Measurements from ENCODE around the gene SH3GL2.

The SH3GL2 gene

DNA sequence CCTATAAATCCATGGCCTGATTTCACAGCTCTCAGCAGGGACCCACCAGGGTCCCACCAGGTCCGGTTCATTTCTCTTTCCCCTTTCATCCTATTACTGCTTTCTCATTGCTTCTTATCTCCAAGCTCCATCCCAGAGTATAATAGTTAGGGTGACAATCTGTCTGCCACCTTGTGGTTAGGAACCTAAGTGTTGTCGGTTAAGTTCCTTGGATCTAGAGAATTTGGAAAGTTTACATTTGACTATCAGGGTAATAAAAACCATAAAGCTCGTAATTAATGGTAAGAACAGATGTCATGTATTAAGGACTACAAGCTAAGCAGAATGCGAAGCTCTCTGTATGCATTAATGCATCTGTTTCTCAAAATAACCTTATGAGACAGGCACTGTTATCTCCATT, 259.1 kb downstream of the SH3GL2 start:
- Histone ChIP-seq H3K9me3 (ENCODE audit: insufficient read depth, low read depth, low read length) (no peaks in the 10 kb centered on the region), H4K20me1 (ENCODE audit: insufficient read depth, low read length, poor library complexity, severe bottlenecking) (no peaks in the 10 kb centered on the region), H2AFZ (ENCODE audit: low read length) (no peak overlapping the region), H3K4me3 (ENCODE audit: low read length, poor library complexity, severe bottlenecking) (no peak overlapping the region), H3K9ac (ENCODE audit: low read depth, low read length, poor library complexity, severe bottlenecking) (no peak overlapping the region), H3K9me2 (replicated peaks; ENCODE audit: low read depth, low read length) (no peaks in the 10 kb centered on the region), H3K4me1 (ENCODE audit: insufficient read depth, low read length, poor library complexity, severe bottlenecking) (no peaks in the 10 kb centered on the region), H3K79me2 (ENCODE audit: insufficient read depth, low read length) (no peaks in the 10 kb centered on the region), H3K27me3 (ENCODE audit: insufficient read depth, low read length, poor library complexity, severe bottlenecking) (no peaks in the 10 kb centered on the region), H3K4me2 (ENCODE audit: low read depth, low read length, poor library complexity, severe bottlenecking) (no peak overlapping the region), H3K36me3 (ENCODE audit: insufficient read depth, low read length) (no peaks in the 10 kb centered on the region), H3F3A (ENCODE audit: low read depth) (no peaks in the 10 kb centered on the region)
- TF ChIP-seq EZH2phosphoT487 (IDR thresholded peaks at IDR 0.05; ENCODE audit: borderline replicate concordance): no peak
- TF ChIP-seq CTCF (conservative IDR thresholded peaks at IDR 0.05; ENCODE audit: low read length): peak; percentile 28

DNA sequence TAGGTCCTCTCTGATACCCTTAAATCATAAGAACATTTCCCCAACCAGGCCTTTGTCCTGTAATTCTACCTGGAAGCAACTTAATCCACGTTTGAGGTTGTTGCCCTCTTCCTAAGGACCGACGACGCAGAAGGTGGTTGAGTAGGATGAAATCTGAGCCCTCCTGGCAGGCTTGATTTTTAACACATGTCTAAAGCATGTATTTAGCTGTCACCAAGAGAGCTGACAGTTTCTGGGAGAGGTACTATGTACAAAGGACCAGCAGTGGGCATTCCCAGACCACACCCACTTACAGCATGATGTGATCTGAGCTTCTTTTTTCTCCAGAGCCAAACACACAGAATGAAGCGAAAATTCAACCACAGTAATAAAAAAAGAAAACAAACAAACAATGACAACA, 260.9 kb downstream of the SH3GL2 start:
- Histone ChIP-seq H3K4me2 (ENCODE audit: low read depth, low read length, poor library complexity, severe bottlenecking) (no peak overlapping the region), H3K79me2 (ENCODE audit: insufficient read depth, low read length) (no peaks in the 10 kb centered on the region), H3F3A (ENCODE audit: low read depth) (no peaks in the 10 kb centered on the region), H4K20me1 (ENCODE audit: insufficient read depth, low read length, poor library complexity, severe bottlenecking) (no peaks in the 10 kb centered on the region), H3K36me3 (ENCODE audit: insufficient read depth, low read length) (no peaks in the 10 kb centered on the region), H3K4me3 (ENCODE audit: low read length, poor library complexity, severe bottlenecking) (no peak overlapping the region), H2AFZ (ENCODE audit: low read length) (no peak overlapping the region), H3K4me1 (ENCODE audit: insufficient read depth, low read length, poor library complexity, severe bottlenecking) (no peaks in the 10 kb centered on the region), H3K27me3 (ENCODE audit: insufficient read depth, low read length, poor library complexity, severe bottlenecking) (no peaks in the 10 kb centered on the region), H3K9ac (ENCODE audit: low read depth, low read length, poor library complexity, severe bottlenecking) (no peak overlapping the region), H3K9me3 (ENCODE audit: insufficient read depth, low read depth, low read length) (no peaks in the 10 kb centered on the region; the same call in 1 of the 2 replicates), H3K9me2 (replicated peaks; ENCODE audit: low read depth, low read length) (no peaks in the 10 kb centered on the region)
- TF ChIP-seq EZH2phosphoT487 (IDR thresholded peaks at IDR 0.05; ENCODE audit: borderline replicate concordance) (no peak), CTCF (conservative IDR thresholded peaks at IDR 0.05; ENCODE audit: low read length) (no peak)

DNA sequence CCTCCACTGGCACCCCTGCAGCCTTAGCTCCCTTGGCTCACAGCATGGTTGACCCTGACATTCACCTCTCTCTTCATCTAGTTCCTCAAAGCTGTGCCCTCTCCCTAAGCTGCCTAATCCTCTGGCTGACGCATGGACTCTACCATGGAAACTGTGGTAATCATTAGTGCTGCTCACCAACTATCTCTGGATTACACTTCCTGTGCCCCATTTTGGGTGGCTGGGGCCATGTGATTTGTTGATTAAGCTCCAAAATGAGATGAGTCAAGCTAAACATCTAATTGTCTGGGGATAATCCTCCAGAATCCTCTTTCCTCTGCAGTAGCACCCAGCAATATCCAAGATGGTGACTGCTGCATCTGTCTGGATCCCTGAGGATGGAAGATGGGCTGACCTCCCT, 264.4 kb downstream of the SH3GL2 start:
- Histone ChIP-seq H3K36me3 (ENCODE audit: insufficient read depth, low read length) (no peaks in the 10 kb centered on the region), H2AFZ (ENCODE audit: low read length) (no peak overlapping the region), H3K9me3 (ENCODE audit: insufficient read depth, low read depth, low read length) (no peaks in the 10 kb centered on the region; the same call in 1 of the 2 replicates), H3K4me3 (ENCODE audit: low read length, poor library complexity, severe bottlenecking) (no peak overlapping the region), H3K9ac (ENCODE audit: low read depth, low read length, poor library complexity, severe bottlenecking) (no peak overlapping the region), H3K4me2 (ENCODE audit: low read depth, low read length, poor library complexity, severe bottlenecking) (no peak overlapping the region), H3F3A (ENCODE audit: low read depth) (no peaks in the 10 kb centered on the region), H3K9me2 (replicated peaks; ENCODE audit: low read depth, low read length) (no peaks in the 10 kb centered on the region), H3K4me1 (ENCODE audit: insufficient read depth, low read length, poor library complexity, severe bottlenecking) (no peaks in the 10 kb centered on the region), H3K27me3 (ENCODE audit: insufficient read depth, low read length, poor library complexity, severe bottlenecking) (no peaks in the 10 kb centered on the region), H3K79me2 (ENCODE audit: insufficient read depth, low read length) (no peaks in the 10 kb centered on the region), H4K20me1 (ENCODE audit: insufficient read depth, low read length, poor library complexity, severe bottlenecking) (no peaks in the 10 kb centered on the region)
- TF ChIP-seq EZH2phosphoT487 (IDR thresholded peaks at IDR 0.05; ENCODE audit: borderline replicate concordance): no peak
